Mammary epithelial cell (primary cell): ENCODE measurements around the gene UQCRFS1.

Experiments
- CTCF ChIP-seq, 2 donors: IDR thresholded peaks in 1 of 2; conservative IDR thresholded peaks in 1 of 2; 2 replicates each; pipeline ENCODE4 v1.5.1; 2011 to 2012; ENCODE audit warnings: inconsistent platforms in 2 of 2, low read length in 2 of 2, mild to moderate bottlenecking in 2 of 2, control low read depth in 1 of 2, low read depth in 1 of 2; ENCODE audit not compliant: insufficient read depth in 1 of 2; ENCODE audit errors: extremely low read depth in 1 of 2
- EZH2 ChIP-seq: IDR thresholded peaks from 2 replicates; pipeline ENCODE4 v1.6.1; 2012; ENCODE audit warnings: low read length, inconsistent platforms, borderline replicate concordance

DNA sequence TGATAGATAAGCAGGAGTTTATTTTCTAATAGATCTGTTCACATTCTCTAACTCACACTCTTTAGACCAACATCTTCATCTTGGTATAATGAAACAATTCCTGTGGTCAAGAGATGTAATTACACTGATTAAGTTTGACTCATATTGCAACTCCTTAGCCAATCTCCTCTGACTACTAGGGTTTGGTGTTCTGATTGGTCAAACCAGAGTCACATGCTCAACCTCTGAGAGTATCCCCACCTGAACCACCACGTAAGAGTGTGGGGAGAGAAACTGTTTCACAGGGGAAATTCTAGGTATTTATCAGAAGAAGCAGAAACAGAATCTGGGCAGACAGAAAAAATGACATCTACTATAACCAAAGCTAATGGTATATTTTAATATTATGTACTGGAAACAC, 42.4 kb downstream of the UQCRFS1 start:
- no peak for TF ChIP-seq CTCF (conservative IDR thresholded peaks at IDR 0.05 in 1 of 2, IDR thresholded peaks at IDR 0.05 in 1 of 2; ENCODE audit: extremely low read depth in 1 of 2, insufficient read depth in 1 of 2, low read depth in 1 of 2, low read length in 2 of 2)
- no peak for TF ChIP-seq EZH2
